Endothelial cell (in vitro differentiated cells): ENCODE data around the gene TIMM44. TPM values are rescaled to one million over a fixed set of nuclear protein-coding genes. Genes with fewer than 3 reads are reported as not detected.

Source experiments
- DNase-seq: peaks from one replicate; pipeline ENCODE4 v3.0.0; 2021; ENCODE audit warnings: low spot score
- H3K27ac Mint-ChIP-seq: one replicate; pipeline ENCODE4 v1.8.0; 2021; ENCODE audit warnings: mixed read lengths, inconsistent platforms; ENCODE audit not compliant: unreplicated experiment
- H3K27me3 Mint-ChIP-seq: one replicate; pipeline ENCODE4 v1.8.0; 2021; ENCODE audit warnings: mild to moderate bottlenecking, moderate library complexity, mixed read lengths, inconsistent platforms; ENCODE audit not compliant: unreplicated experiment
- H3K36me3 Mint-ChIP-seq: one replicate; pipeline ENCODE4 v1.8.0; 2021; ENCODE audit warnings: mild to moderate bottlenecking, low read depth, mixed read lengths, inconsistent platforms; ENCODE audit not compliant: unreplicated experiment
- H3K4me1 Mint-ChIP-seq: one replicate; pipeline ENCODE4 v1.8.0; 2021; ENCODE audit warnings: mild to moderate bottlenecking, mixed read lengths, inconsistent platforms; ENCODE audit not compliant: unreplicated experiment
- H3K4me3 Mint-ChIP-seq: one replicate; pipeline ENCODE4 v1.8.0; 2021; ENCODE audit warnings: mild to moderate bottlenecking, mixed read lengths, inconsistent platforms; ENCODE audit not compliant: unreplicated experiment
- H3K9me3 Mint-ChIP-seq: one replicate; pipeline ENCODE4 v1.8.0; 2021; ENCODE audit warnings: mixed read lengths, inconsistent platforms; ENCODE audit not compliant: unreplicated experiment
- total RNA-seq: library from RNA; stranded (reverse); fragmentation: NEBNext Ultra II Directional; extraction: Animal tissue kit (Norgen Biotek cat#: 25700); gene quantifications from one replicate; pipeline ENCODE4 v1.2.1, GENCODE V29; 2021; ENCODE audit not compliant: unreplicated experiment
- TF ChIP-seq, protein P1 (sequence below): fragments of 200-600 bp; sonication (generic); IDR thresholded peaks from one replicate; pipeline ENCODE4 v1.5.0; 2021; ENCODE audit warnings: antibody characterized with exemption; ENCODE audit not compliant: unreplicated experiment

Gene TIMM44
- total RNA-seq, 1 donor from 2014 or later: 46.5 TPM

DNA sequence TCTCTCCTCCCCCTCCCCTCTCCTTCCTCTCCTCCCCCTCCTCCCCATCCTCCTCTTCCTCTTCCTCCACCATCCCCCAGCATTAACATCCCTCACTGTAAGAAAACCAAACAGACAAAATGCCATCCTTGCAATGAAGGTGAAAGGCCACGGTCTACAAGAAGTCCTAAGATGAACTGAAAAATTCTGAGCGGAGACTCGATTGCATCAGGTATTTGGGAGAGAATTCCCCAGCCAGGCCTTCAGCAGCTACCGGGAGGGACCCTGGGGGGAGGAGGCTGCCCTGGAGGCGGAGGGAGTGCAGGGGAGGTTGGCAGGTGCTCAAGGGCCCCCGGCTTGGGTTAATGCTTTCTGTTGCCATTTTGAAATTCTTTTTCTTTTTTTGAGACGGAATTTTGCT lies 10.1 kb upstream of the TIMM44 start:
- Mint-ChIP-seq H3K9me3 (no peaks in the 10 kb centered on the region), H3K4me3 (peak overlapping the region; percentile 53), H3K4me1 (peaks cover 3% of the 10 kb centered on the region), H3K36me3 (peaks cover 3% of the 10 kb centered on the region), H3K27ac (no peak overlapping the region), H3K27me3 (peaks cover 15% of the 10 kb centered on the region)
- no peak for DNase-seq
- TF ChIP-seq, protein P1, sequence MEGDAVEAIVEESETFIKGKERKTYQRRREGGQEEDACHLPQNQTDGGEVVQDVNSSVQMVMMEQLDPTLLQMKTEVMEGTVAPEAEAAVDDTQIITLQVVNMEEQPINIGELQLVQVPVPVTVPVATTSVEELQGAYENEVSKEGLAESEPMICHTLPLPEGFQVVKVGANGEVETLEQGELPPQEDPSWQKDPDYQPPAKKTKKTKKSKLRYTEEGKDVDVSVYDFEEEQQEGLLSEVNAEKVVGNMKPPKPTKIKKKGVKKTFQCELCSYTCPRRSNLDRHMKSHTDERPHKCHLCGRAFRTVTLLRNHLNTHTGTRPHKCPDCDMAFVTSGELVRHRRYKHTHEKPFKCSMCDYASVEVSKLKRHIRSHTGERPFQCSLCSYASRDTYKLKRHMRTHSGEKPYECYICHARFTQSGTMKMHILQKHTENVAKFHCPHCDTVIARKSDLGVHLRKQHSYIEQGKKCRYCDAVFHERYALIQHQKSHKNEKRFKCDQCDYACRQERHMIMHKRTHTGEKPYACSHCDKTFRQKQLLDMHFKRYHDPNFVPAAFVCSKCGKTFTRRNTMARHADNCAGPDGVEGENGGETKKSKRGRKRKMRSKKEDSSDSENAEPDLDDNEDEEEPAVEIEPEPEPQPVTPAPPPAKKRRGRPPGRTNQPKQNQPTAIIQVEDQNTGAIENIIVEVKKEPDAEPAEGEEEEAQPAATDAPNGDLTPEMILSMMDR: no peak

DNA sequence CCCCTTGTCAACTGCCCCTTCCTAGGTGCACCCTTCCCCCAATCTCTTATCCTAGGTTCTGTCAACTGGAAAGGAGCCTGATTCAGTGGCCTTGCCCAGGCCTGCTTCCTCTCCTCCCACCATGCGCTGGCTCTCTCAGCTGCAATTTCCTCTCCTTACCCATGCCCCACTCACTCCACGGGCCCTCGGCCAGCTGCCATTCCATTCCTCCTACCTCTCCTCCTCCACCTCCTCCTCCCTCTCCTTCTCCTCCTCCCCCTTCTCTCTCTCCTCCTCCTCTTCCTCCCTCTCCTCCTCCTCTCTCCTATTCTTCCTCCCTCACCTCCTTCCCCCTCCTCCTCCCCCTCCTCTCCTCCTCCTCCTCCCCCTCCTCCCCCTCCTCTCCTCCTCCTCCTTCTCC lies 9.6 kb upstream of the TIMM44 start:
- H3K36me3 Mint-ChIP-seq: no peaks in the 10 kb centered on the region
- H3K4me1 Mint-ChIP-seq: peaks cover 3% of the 10 kb centered on the region
- H3K4me3 Mint-ChIP-seq: no peak overlapping the region
- TF ChIP-seq, protein P1: no peak
- no peaks in the 10 kb centered on the region for H3K9me3 Mint-ChIP-seq
- H3K27ac Mint-ChIP-seq: no peak overlapping the region
- peaks cover 15% of the 10 kb centered on the region for H3K27me3 Mint-ChIP-seq
- DNase-seq: no peak

DNA sequence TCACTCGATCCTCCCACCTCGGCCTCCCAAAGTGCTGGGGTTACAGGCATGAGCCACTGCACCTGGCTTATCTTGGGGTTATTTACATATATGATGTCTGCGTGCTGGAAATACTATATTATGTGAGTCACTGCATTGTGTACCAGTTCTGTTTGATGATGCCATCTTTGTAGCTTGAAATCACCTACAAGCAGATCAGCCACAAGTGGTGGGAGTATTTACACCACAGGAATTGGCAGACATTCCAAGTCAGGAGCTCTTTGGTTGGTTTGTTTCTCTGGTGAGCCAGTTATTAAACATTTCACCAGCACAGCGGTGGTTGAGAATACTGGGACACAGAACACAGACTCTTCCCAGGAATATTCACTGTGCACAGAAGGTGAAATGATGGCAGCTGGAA lies 4.5 kb upstream of the TIMM44 start:
- Mint-ChIP-seq H3K27me3 (peaks cover 8% of the 10 kb centered on the region), H3K9me3 (no peaks in the 10 kb centered on the region), H3K4me1 (no peaks in the 10 kb centered on the region), H3K27ac (no peak overlapping the region), H3K36me3 (no peaks in the 10 kb centered on the region), H3K4me3 (no peak overlapping the region)
- TF ChIP-seq, protein P1: no peak
- DNase-seq: no peak

DNA sequence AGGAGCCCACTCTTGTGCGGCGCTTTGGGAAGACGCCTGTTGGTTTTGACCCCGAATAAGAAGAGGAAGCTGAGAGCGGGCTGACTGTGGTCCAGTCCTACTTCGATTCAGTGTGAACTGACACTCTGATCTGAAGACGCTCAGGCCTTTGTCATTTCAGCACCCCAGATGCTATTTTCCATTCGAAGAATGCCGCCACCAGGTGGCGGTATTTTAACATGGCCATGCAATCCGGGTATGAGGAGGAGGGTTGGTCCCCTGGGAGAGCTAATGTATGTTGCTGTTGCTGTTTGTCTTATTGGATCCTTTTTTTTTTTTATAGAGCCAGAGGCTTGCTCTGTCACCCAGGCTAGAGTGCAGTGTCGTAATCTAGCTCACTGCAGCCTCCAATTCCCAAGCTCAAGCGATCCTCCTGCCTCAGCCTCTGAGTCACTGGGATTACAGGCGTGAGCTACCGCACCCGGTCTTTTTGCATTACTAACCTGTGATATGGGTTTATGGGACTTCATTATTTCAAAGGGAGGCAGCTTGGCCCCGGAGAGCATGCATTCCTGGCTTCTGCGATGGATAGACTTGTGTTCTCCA lies 803 bp upstream of the TIMM44 start:
- DNase-seq: peak; percentile 84
- TF ChIP-seq, protein P1: peak; percentile 96
- Mint-ChIP-seq H3K4me1 (no peaks in the 10 kb centered on the region), H3K9me3 (no peaks in the 10 kb centered on the region), H3K27ac (peak overlapping the region; percentile 86), H3K27me3 (peaks cover 16% of the 10 kb centered on the region), H3K4me3 (peak overlapping the region; percentile 93), H3K36me3 (peaks cover 8% of the 10 kb centered on the region)

DNA sequence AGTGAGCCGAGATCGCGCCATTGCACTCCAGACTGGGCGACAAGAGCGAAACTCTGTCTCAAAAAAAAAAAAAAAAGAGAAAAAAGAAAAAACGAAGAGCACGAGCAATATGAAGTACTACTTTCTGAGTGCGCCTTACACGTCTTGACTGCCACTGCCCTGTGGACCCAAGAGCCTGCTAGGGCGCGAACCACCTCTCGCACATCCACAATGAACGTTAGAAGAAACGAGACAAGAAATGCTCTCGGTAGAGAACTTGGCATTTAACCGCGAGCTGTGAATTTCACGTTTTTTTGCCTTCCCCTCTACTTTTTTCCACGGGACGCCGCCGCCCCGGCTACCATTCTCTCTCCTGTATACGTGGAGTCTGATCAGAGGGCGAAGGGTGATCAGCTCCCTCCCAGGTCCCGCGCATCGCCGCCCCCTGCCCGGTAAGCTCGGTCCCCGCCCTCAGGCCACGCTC lies 454 bp downstream of the TIMM44 start:
- Mint-ChIP-seq H3K27ac (peak overlapping the region; percentile 86), H3K27me3 (peaks cover 16% of the 10 kb centered on the region), H3K36me3 (peaks cover 14% of the 10 kb centered on the region), H3K9me3 (no peaks in the 10 kb centered on the region), H3K4me3 (peak overlapping the region; percentile 93), H3K4me1 (no peaks in the 10 kb centered on the region)
- no peak for DNase-seq
- TF ChIP-seq, protein P1: no peak
